Endodermal cell (in vitro differentiated cells): ENCODE measurements around the gene KRTAP19-3. TPM values are rescaled to one million over a fixed set of nuclear protein-coding genes. Genes with fewer than 3 reads are reported as not detected.

Source experiments
- DNase-seq: peaks from one replicate; pipeline ENCODE4 v3.0.0-alpha.2; 2017
- H3K27ac ChIP-seq: 2 replicates; pipeline ENCODE4 v1.5.1; 2013; ENCODE audit warnings: mild to moderate bottlenecking, low read depth, low read length, moderate library complexity
- H3K27me3 ChIP-seq: 2 replicates; pipeline ENCODE4 v1.6.1; 2013; ENCODE audit warnings: mild to moderate bottlenecking, low read length, moderate library complexity; ENCODE audit not compliant: insufficient read depth, control insufficient read depth, poor library complexity, severe bottlenecking
- H3K36me3 ChIP-seq: 2 replicates; pipeline ENCODE4 v1.7.0; 2013; ENCODE audit warnings: mild to moderate bottlenecking, low read length, moderate library complexity; ENCODE audit not compliant: control insufficient read depth, insufficient read depth
- H3K4me1 ChIP-seq: one replicate; pipeline ENCODE4 v1.7.0; 2013; ENCODE audit warnings: low read length; ENCODE audit not compliant: control insufficient read depth, insufficient read depth
- H3K4me3 ChIP-seq: 2 replicates; pipeline ENCODE4 v1.5.1; 2013; ENCODE audit warnings: mild to moderate bottlenecking, low read length, moderate library complexity
- H3K9ac ChIP-seq: 2 replicates; pipeline ENCODE4 v1.6.1; 2013; ENCODE audit warnings: mild to moderate bottlenecking, low read length, moderate library complexity; ENCODE audit not compliant: poor library complexity, severe bottlenecking; ENCODE audit errors: extremely low read depth
- H3K9me3 ChIP-seq: 2 replicates; pipeline ENCODE4 v1.6.1; 2013; ENCODE audit warnings: mild to moderate bottlenecking, low read length, moderate library complexity; ENCODE audit not compliant: control insufficient read depth
- H3K27ac Mint-ChIP-seq: 2 replicates; pipeline ENCODE4 v1.8.0; 2020; ENCODE audit warnings: mixed read lengths
- H3K27me3 Mint-ChIP-seq: 2 replicates; pipeline ENCODE4 v1.8.0; 2021; ENCODE audit warnings: mild to moderate bottlenecking, mixed read lengths; ENCODE audit not compliant: insufficient read depth
- H3K36me3 Mint-ChIP-seq: 2 replicates; pipeline ENCODE4 v1.8.0; 2020; ENCODE audit warnings: low read depth, mixed read lengths
- H3K4me1 Mint-ChIP-seq: 2 replicates; pipeline ENCODE4 v1.8.0; 2020; ENCODE audit warnings: mixed read lengths
- H3K4me3 Mint-ChIP-seq: 2 replicates; pipeline ENCODE4 v1.8.0; 2020; ENCODE audit warnings: mild to moderate bottlenecking, moderate library complexity, mixed read lengths
- H3K9me3 Mint-ChIP-seq: 2 replicates; pipeline ENCODE4 v1.8.0; 2020; ENCODE audit warnings: mild to moderate bottlenecking, mixed read lengths
- WGBS, 2 experiments: methylation state at CpG; one replicate each; pipeline versions ENCODE4 v1.1.5 to v1.1.7; 2013; ENCODE audit warnings: missing lambda C conversion rate in 2 of 2, mixed read lengths in 1 of 2; ENCODE audit not compliant: insufficient coverage in 1 of 2, insufficient read length in 1 of 2; 5-methylcytosine and 5-hydroxymethylcytosine counted together
- total RNA-seq, 2 donors: library from RNA; stranded (reverse); fragmentation: NEBNext Ultra II Directional in 1 of 2; extraction: Animal tissue kit (Norgen Biotek cat#: 25700) in 1 of 2; gene quantifications; 2 replicates in 1 of 2; 3 replicates in 1 of 2; pipeline ENCODE4 v1.2.1, GENCODE V29; 2021
- TF ChIP-seq, protein P1 (sequence below): fragments of 200-600 bp; sonication (generic); conservative IDR thresholded peaks from 2 replicates; pipeline ENCODE4 v1.5.0; 2021; ENCODE audit warnings: antibody characterized with exemption, mild to moderate bottlenecking

KRTAP19-3 gene
- total RNA-seq, 2 donors from 2014 or later = not detected

DNA sequence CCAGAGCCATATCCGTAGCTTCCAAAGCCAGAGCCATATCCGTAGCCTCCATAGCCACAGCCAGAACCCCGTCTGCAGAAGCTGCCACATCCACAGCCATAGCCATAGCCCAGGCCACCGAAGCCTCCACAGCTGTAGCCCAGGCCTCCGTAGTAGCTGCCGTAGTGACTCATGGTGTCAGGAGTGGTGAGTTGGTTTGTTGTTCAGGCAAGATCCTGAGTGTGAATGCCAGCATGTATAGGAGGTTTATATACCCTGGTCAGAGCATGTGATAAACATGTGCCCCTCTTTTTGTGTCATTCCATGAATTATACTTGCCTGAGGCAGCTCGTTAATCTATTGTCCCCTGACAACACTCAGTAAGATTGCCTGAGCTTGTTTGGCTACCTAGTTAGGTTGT, 11.7 kb downstream of the KRTAP19-3 start, which contains the start of gene KRTAP19-1:
TSS of gene KRTAP19-1 (minus strand) at position 223 of the 400 bp plus-strand sequence. CDS start at position 173, 50 bp downstream.
- Mint-ChIP-seq H3K36me3 (no peaks in the 10 kb centered on the region), H3K4me3 (no peak within 1 kb of the TSS), H3K4me1 (no peaks in the 10 kb centered on the region), H3K27me3 (no peaks in the 10 kb centered on the region), H3K27ac (no peak within 1 kb of the TSS), H3K9me3 (peaks cover 3% of the 10 kb centered on the region)
- 87 to 90% methylated on average over 3 to 7 of the region's 7 CpGs for WGBS, 2 experiments
- H3K9ac ChIP-seq = no peak within 1 kb of the TSS
- TF ChIP-seq, protein P1, sequence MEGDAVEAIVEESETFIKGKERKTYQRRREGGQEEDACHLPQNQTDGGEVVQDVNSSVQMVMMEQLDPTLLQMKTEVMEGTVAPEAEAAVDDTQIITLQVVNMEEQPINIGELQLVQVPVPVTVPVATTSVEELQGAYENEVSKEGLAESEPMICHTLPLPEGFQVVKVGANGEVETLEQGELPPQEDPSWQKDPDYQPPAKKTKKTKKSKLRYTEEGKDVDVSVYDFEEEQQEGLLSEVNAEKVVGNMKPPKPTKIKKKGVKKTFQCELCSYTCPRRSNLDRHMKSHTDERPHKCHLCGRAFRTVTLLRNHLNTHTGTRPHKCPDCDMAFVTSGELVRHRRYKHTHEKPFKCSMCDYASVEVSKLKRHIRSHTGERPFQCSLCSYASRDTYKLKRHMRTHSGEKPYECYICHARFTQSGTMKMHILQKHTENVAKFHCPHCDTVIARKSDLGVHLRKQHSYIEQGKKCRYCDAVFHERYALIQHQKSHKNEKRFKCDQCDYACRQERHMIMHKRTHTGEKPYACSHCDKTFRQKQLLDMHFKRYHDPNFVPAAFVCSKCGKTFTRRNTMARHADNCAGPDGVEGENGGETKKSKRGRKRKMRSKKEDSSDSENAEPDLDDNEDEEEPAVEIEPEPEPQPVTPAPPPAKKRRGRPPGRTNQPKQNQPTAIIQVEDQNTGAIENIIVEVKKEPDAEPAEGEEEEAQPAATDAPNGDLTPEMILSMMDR = no peak
- no peaks in the 10 kb centered on the region for H3K9me3 ChIP-seq
- H3K4me3 ChIP-seq = no peak within 1 kb of the TSS
- H3K27me3 ChIP-seq = no peaks in the 10 kb centered on the region
- H3K27ac ChIP-seq = no peak within 1 kb of the TSS
- DNase-seq = no peak
- H3K36me3 ChIP-seq = no peaks in the 10 kb centered on the region
- no peaks in the 10 kb centered on the region for H3K4me1 ChIP-seq

DNA sequence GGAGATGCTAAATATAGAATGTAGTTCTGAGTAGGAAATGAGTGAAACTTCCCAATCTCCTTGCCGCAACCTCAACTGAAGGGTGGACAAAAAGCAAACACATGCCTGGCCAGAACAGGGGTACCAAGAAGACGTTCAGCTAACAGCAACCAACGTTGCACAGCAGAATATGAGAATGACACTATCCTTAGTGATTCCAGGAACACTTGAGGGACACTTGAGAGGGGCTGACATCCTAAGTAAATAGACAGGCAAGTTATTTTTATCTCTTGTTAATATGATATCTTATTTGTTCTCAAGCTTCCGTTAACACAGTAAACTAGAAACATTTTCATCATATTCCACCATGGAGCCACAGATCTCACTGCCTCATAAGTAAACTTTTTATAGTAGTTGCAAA, 12.6 kb downstream of the KRTAP19-3 start:
- H3K9me3 ChIP-seq = no peaks in the 10 kb centered on the region
- Mint-ChIP-seq H3K4me3 (no peak overlapping the region), H3K9me3 (no peaks in the 10 kb centered on the region), H3K36me3 (no peaks in the 10 kb centered on the region), H3K4me1 (no peaks in the 10 kb centered on the region), H3K27ac (no peak overlapping the region), H3K27me3 (no peaks in the 10 kb centered on the region)
- DNase-seq = no peak
- no peaks in the 10 kb centered on the region for H3K27me3 ChIP-seq
- no peaks in the 10 kb centered on the region for H3K36me3 ChIP-seq
- no peaks in the 10 kb centered on the region for H3K4me1 ChIP-seq
- TF ChIP-seq, protein P1 = no peak
- H3K9ac ChIP-seq = no peak overlapping the region
- H3K4me3 ChIP-seq = no peak overlapping the region
- WGBS, 2 experiments = 90 to 94% methylated on average over 3 to 4 of the region's 4 CpGs
- H3K27ac ChIP-seq = no peak overlapping the region

DNA sequence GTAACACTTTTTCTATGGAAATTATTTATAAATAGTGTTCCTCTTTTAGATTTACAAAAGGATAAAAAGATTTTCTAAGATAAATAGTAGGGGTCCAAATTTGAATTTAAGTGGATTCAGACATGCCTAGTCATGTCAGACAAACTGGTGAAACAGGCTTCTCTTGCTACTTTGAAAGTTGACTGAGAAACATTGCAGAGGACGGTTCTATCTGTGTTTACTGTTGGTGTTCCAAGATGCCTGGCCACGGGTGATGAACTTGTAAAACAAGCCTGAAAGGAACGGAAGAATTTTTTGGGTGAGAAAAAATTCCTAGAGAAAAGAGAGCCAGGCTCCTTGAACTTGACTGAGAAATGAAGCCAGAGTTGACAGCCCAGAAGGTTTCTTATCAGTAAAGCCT, 13.8 kb downstream of the KRTAP19-3 start:
- Mint-ChIP-seq H3K36me3 (no peaks in the 10 kb centered on the region), H3K27ac (no peak overlapping the region), H3K27me3 (no peaks in the 10 kb centered on the region), H3K4me1 (no peaks in the 10 kb centered on the region), H3K9me3 (no peaks in the 10 kb centered on the region), H3K4me3 (no peak overlapping the region)
- H3K4me3 ChIP-seq = no peak overlapping the region
- no peak for DNase-seq
- no peak overlapping the region for H3K9ac ChIP-seq
- no peaks in the 10 kb centered on the region for H3K27me3 ChIP-seq
- no peaks in the 10 kb centered on the region for H3K9me3 ChIP-seq
- no peaks in the 10 kb centered on the region for H3K4me1 ChIP-seq
- TF ChIP-seq, protein P1 = no peak
- 72 to 82% methylated on average over 3 of the region's 3 CpGs for WGBS, 2 experiments
- H3K27ac ChIP-seq = no peak overlapping the region
- H3K36me3 ChIP-seq = no peaks in the 10 kb centered on the region
